H9 (cell line): ENCODE data around the gene FOXB1. TPM values are rescaled to one million over a fixed set of nuclear protein-coding genes. Genes with fewer than 3 reads are reported as not detected.

ENCODE experiments used
- DNase-seq: peaks from one replicate; pipeline ENCODE4 v3.0.0-alpha.2; 2017
- H2AFZ ChIP-seq: one replicate; pipeline ENCODE4 v1.6.1; 2013; ENCODE audit warnings: mild to moderate bottlenecking, low read length, control low read depth, moderate library complexity
- H2AK5ac ChIP-seq: 2 replicates; pipeline ENCODE4 v1.6.1; 2013; ENCODE audit warnings: low read length, control low read depth, mixed read lengths; ENCODE audit not compliant: insufficient read length
- H2BK120ac ChIP-seq: one replicate; pipeline ENCODE4 v1.6.1; 2013; ENCODE audit warnings: low read depth, mild to moderate bottlenecking, low read length, control low read depth, inconsistent platforms; ENCODE audit not compliant: poor library complexity, severe bottlenecking
- H2BK12ac ChIP-seq: 2 replicates; pipeline ENCODE4 v1.6.1; 2013; ENCODE audit warnings: low read length, control low read depth, mixed read lengths, low read depth; ENCODE audit not compliant: insufficient read length
- H2BK15ac ChIP-seq: 2 replicates; pipeline ENCODE4 v1.6.1; 2013; ENCODE audit warnings: low read depth, low read length, control low read depth
- H2BK20ac ChIP-seq: one replicate; pipeline ENCODE4 v1.6.1; 2013; ENCODE audit warnings: low read depth, mild to moderate bottlenecking, low read length, control low read depth, inconsistent platforms; ENCODE audit not compliant: poor library complexity, severe bottlenecking
- H2BK5ac ChIP-seq: 2 replicates; pipeline ENCODE4 v1.6.1; 2013; ENCODE audit warnings: low read length, control low read depth, mixed read lengths; ENCODE audit not compliant: insufficient read length
- H3K14ac ChIP-seq: 2 replicates; pipeline ENCODE4 v1.6.1; 2013; ENCODE audit warnings: low read length, control low read depth; ENCODE audit not compliant: insufficient read depth
- H3K18ac ChIP-seq: 2 replicates; pipeline ENCODE4 v1.6.1; 2013; ENCODE audit warnings: low read depth, mild to moderate bottlenecking, mixed read lengths, low read length, control low read depth; ENCODE audit not compliant: insufficient read length
- H3K23ac ChIP-seq: 2 replicates; pipeline ENCODE4 v1.6.1; 2013; ENCODE audit warnings: low read length, control low read depth, mixed read lengths, low read depth; ENCODE audit not compliant: insufficient read length
- H3K23me2 ChIP-seq: 2 replicates; pipeline ENCODE4 v1.6.1; 2013; ENCODE audit warnings: low read depth, mild to moderate bottlenecking, mixed read lengths, low read length, control low read depth; ENCODE audit not compliant: insufficient read length, poor library complexity, severe bottlenecking
- H3K27ac ChIP-seq: 2 replicates; pipeline ENCODE4 v1.5.1; 2013; ENCODE audit warnings: low read length, control low read depth, mixed read lengths, low read depth; ENCODE audit not compliant: insufficient read length
- H3K27me3 ChIP-seq: 2 replicates; pipeline ENCODE4 v1.6.1; 2013; ENCODE audit warnings: low read length, control low read depth, inconsistent platforms; ENCODE audit not compliant: insufficient read depth
- H3K4ac ChIP-seq: 2 replicates; pipeline ENCODE4 v1.6.1; 2013; ENCODE audit warnings: low read depth, mild to moderate bottlenecking, control low read depth, inconsistent platforms, low read length, moderate library complexity
- H3K4me1 ChIP-seq: 2 replicates; pipeline ENCODE4 v1.6.1; 2013; ENCODE audit warnings: low read length, control low read depth, inconsistent platforms; ENCODE audit not compliant: insufficient read depth
- H3K4me2 ChIP-seq: 2 replicates; pipeline ENCODE4 v1.6.1; 2013; ENCODE audit warnings: low read length, control low read depth, mixed read lengths; ENCODE audit not compliant: insufficient read length, insufficient read depth
- H3K56ac ChIP-seq: 2 replicates; pipeline ENCODE4 v1.6.1; 2013; ENCODE audit warnings: low read depth, mild to moderate bottlenecking, mixed read lengths, low read length, control low read depth; ENCODE audit not compliant: insufficient read length
- H3K79me1 ChIP-seq: 2 replicates; pipeline ENCODE4 v1.6.1; 2013; ENCODE audit warnings: low read depth, mild to moderate bottlenecking, moderate library complexity, low read length, control low read depth, inconsistent platforms; ENCODE audit not compliant: insufficient read depth, poor library complexity, severe bottlenecking
- H3K79me2 ChIP-seq: 2 replicates; pipeline ENCODE4 v1.6.1; 2013; ENCODE audit warnings: low read length, control low read depth, inconsistent platforms; ENCODE audit not compliant: insufficient read depth
- H3K9ac ChIP-seq: 2 replicates; pipeline ENCODE4 v1.6.1; 2013; ENCODE audit warnings: low read length, control low read depth, mixed read lengths; ENCODE audit not compliant: insufficient read length; ENCODE audit errors: extremely low read depth
- H3K9me3 ChIP-seq: one replicate; pipeline ENCODE4 v1.6.1; 2013; ENCODE audit warnings: low read depth, low read length, inconsistent platforms; ENCODE audit not compliant: control insufficient read depth
- H3T11ph ChIP-seq: one replicate; pipeline ENCODE4 v1.6.1; 2013; ENCODE audit warnings: mild to moderate bottlenecking, low read length, control low read depth, inconsistent platforms
- H4K20me1 ChIP-seq: one replicate; pipeline ENCODE4 v1.6.1; 2013; ENCODE audit not compliant: control insufficient read depth, insufficient read length, insufficient read depth
- H4K5ac ChIP-seq: 2 replicates; pipeline ENCODE4 v1.6.1; 2013; ENCODE audit warnings: low read depth, mild to moderate bottlenecking, mixed read lengths, low read length, control low read depth; ENCODE audit not compliant: insufficient read length
- H4K8ac ChIP-seq: replicated peaks from 2 replicates; pipeline ENCODE4 v1.6.1; 2013; ENCODE audit warnings: low read length, control low read depth, mixed read lengths, low read depth; ENCODE audit not compliant: insufficient read length
- H4K91ac ChIP-seq: 2 replicates; pipeline ENCODE4 v1.6.1; 2013; ENCODE audit warnings: low read depth, mild to moderate bottlenecking, moderate library complexity, mixed read lengths, low read length, control low read depth; ENCODE audit not compliant: insufficient read length
- H3K27ac Mint-ChIP-seq, 3 experiments: 2 replicates in 2 of 3; 3 replicates in 1 of 3; pipeline ENCODE4 v1.8.0; 2020 to 2021; ENCODE audit warnings: mixed read lengths in 3 of 3, mild to moderate bottlenecking in 1 of 3, moderate library complexity in 1 of 3
- H3K27me3 Mint-ChIP-seq: 2 replicates; pipeline ENCODE4 v1.8.0; 2021; ENCODE audit warnings: low read depth, mild to moderate bottlenecking, moderate library complexity, mixed read lengths
- H3K36me3 Mint-ChIP-seq, 3 experiments: 2 replicates in 2 of 3; 3 replicates in 1 of 3; pipeline ENCODE4 v1.8.0; 2020 to 2021; ENCODE audit warnings: low read depth in 3 of 3, mixed read lengths in 3 of 3; ENCODE audit not compliant: insufficient read depth in 1 of 3
- H3K4me1 Mint-ChIP-seq, 2 experiments: 2 replicates each; pipeline ENCODE4 v1.8.0; 2020; ENCODE audit warnings: mixed read lengths in 2 of 2
- H3K4me3 Mint-ChIP-seq, 2 experiments: 2 replicates in 1 of 2; 3 replicates in 1 of 2; pipeline ENCODE4 v1.8.0; 2020 to 2021; ENCODE audit warnings: mild to moderate bottlenecking in 2 of 2, mixed read lengths in 2 of 2, moderate library complexity in 1 of 2
- H3K9me3 Mint-ChIP-seq, 2 experiments: 2 replicates in 1 of 2; 3 replicates in 1 of 2; pipeline ENCODE4 v1.8.0; 2020; ENCODE audit warnings: mild to moderate bottlenecking in 2 of 2, mixed read lengths in 2 of 2, moderate library complexity in 1 of 2
- WGBS: extraction: QIAGEN DNeasy Blood & Tissue Kit; methylation state at CpG from one replicate; pipeline ENCODE4 v1.1.7; 2013; ENCODE audit warnings: missing lambda C conversion rate, low lambda C conversion rate, mixed read lengths; ENCODE audit not compliant: insufficient read length; ENCODE audit errors: extremely low coverage; 5-methylcytosine and 5-hydroxymethylcytosine counted together
- total RNA-seq: library from RNA; stranded (reverse); gene quantifications from 2 replicates; pipeline ENCODE4 v1.2.1, GENCODE V29; 2021
- TF ChIP-seq, protein P1 (sequence below): fragments of 200-600 bp; sonication (generic); conservative IDR thresholded peaks from 3 replicates; pipeline ENCODE4 v1.8.0; 2021; ENCODE audit warnings: antibody characterized with exemption, mild to moderate bottlenecking

FOXB1 gene
- total RNA-seq, 1 experiment from 2014 or later, result 3.5 TPM

DNA sequence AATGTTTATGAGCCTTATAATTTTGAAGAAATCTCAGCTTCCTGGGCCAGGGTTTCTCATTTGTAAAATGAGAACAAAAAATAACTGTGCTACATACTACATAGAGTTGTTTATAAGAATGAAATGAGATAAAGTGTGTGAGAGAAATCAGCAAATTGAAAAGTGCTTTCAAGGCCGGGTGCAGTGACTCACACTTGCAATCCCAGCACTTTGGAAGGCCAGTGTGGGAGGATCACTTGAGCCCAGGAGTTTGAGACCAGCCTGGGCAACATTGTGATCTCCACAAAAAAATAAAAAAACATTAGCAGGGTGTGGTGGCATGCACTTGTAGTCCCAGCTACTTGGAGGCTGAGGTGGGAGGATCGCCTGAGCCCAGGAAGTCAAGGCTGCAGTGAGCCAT, 22.4 kb downstream of the FOXB1 start:
- no CpG with 5 or more reads among the region's 2 CpGs for WGBS
- H3K9ac ChIP-seq, result no peak overlapping the region
- Mint-ChIP-seq H3K4me3 (no peak overlapping the region), H3K4me1 (peaks cover 29 to 31% of the 10 kb centered on the region in 2 experiments), H3K36me3 (no peaks in the 10 kb centered on the region; a peak in 2 of 7 replicates), H3K27me3 (no peaks in the 10 kb centered on the region), H3K27ac (no peak overlapping the region), H3K9me3 (no peaks in the 10 kb centered on the region)
- H3K14ac ChIP-seq, result no peak overlapping the region
- H3K18ac ChIP-seq, result no peak overlapping the region
- no peak overlapping the region for H4K5ac ChIP-seq
- no peak overlapping the region for H4K91ac ChIP-seq
- DNase-seq, result no peak
- H4K20me1 ChIP-seq, result no peaks in the 10 kb centered on the region
- no peaks in the 10 kb centered on the region for H3K79me1 ChIP-seq
- H3K4me1 ChIP-seq, result peaks cover 6% of the 10 kb centered on the region; the same call in 1 of the 2 replicates
- TF ChIP-seq, protein P1, sequence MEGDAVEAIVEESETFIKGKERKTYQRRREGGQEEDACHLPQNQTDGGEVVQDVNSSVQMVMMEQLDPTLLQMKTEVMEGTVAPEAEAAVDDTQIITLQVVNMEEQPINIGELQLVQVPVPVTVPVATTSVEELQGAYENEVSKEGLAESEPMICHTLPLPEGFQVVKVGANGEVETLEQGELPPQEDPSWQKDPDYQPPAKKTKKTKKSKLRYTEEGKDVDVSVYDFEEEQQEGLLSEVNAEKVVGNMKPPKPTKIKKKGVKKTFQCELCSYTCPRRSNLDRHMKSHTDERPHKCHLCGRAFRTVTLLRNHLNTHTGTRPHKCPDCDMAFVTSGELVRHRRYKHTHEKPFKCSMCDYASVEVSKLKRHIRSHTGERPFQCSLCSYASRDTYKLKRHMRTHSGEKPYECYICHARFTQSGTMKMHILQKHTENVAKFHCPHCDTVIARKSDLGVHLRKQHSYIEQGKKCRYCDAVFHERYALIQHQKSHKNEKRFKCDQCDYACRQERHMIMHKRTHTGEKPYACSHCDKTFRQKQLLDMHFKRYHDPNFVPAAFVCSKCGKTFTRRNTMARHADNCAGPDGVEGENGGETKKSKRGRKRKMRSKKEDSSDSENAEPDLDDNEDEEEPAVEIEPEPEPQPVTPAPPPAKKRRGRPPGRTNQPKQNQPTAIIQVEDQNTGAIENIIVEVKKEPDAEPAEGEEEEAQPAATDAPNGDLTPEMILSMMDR, result no peak
- no peak overlapping the region for H2AFZ ChIP-seq
- no peak overlapping the region for H3T11ph ChIP-seq
- no peak overlapping the region for H3K4ac ChIP-seq
- no peak overlapping the region for H3K56ac ChIP-seq
- no peak overlapping the region for H4K8ac ChIP-seq
- no peaks in the 10 kb centered on the region for H3K27me3 ChIP-seq
- no peak overlapping the region for H3K23ac ChIP-seq
- no peak overlapping the region for H2BK5ac ChIP-seq
- H3K23me2 ChIP-seq, result no peaks in the 10 kb centered on the region
- no peaks in the 10 kb centered on the region for H3K9me3 ChIP-seq
- no peaks in the 10 kb centered on the region for H3K79me2 ChIP-seq
- H2BK120ac ChIP-seq, result no peak overlapping the region
- no peak overlapping the region for H2BK12ac ChIP-seq
- no peak overlapping the region for H2AK5ac ChIP-seq
- no peak overlapping the region for H3K4me2 ChIP-seq
- H2BK15ac ChIP-seq, result no peak overlapping the region
- no peak overlapping the region for H3K27ac ChIP-seq
- H2BK20ac ChIP-seq, result no peak overlapping the region
